K562 (cell line): ENCODE results near the gene TMEM126A. TPM values are rescaled to one million over a fixed set of nuclear protein-coding genes. Genes with fewer than 3 reads are reported as not detected.

Experiments
- BACH1 ChIP-seq: fragments of 200-800 bp; sonication (Bioruptor generic); IDR thresholded peaks from 2 replicates; pipeline ENCODE4 v1.6.1; 2016; ENCODE audit warnings: missing genetic modification characterization, missing compliant biosample characterization
- CREB3 ChIP-seq: fragments of 450-650 bp; conservative IDR thresholded peaks from 2 replicates; pipeline ENCODE4 v1.6.1; 2016; ENCODE audit warnings: missing genetic modification characterization, low read depth, mild to moderate bottlenecking, missing compliant biosample characterization, moderate library complexity
- DACH1 ChIP-seq: fragments of 450-650 bp; IDR thresholded peaks from 2 replicates; pipeline ENCODE4 v1.6.1; 2018; ENCODE audit not compliant: partially characterized antibody
- DNMT1 ChIP-seq: fragments of 450-650 bp; IDR thresholded peaks from 2 replicates; pipeline ENCODE4 v1.6.1; 2016; ENCODE audit warnings: antibody characterized with exemption, mild to moderate bottlenecking
- E2F3 ChIP-seq: fragments of 250-450 bp; sonication (Bioruptor Pico); IDR thresholded peaks from 2 replicates; pipeline ENCODE4 v1.4.0; 2020; ENCODE audit warnings: mild to moderate bottlenecking
- EHMT2 ChIP-seq: fragments of 450-650 bp; IDR thresholded peaks from 2 replicates; pipeline ENCODE4 v1.6.1; 2018; ENCODE audit warnings: antibody characterized with exemption
- GATA2 ChIP-seq: sonication (generic); formaldehyde crosslinking; IDR thresholded peaks from 2 replicates; pipeline ENCODE4 v1.4.0; 2020; ENCODE audit warnings: mild to moderate bottlenecking, missing genetic modification reagents
- MAZ ChIP-seq, 2 experiments: fragments of 450-650 bp in 1 of 2; sonication (generic) in 1 of 2; formaldehyde crosslinking; IDR thresholded peaks in 1 of 2; conservative IDR thresholded peaks in 1 of 2; 2 replicates each; pipeline versions ENCODE4 v1.4.0 to v1.5.0; 2020; ENCODE audit warnings: mild to moderate bottlenecking in 1 of 2, missing genetic modification reagents in 1 of 2
- MLLT1 ChIP-seq, 2 experiments: fragments of 450-650 bp; IDR thresholded peaks; 2 replicates each; pipeline ENCODE4 v1.6.1; 2016
- PHF8 ChIP-seq: fragments of 200-600 bp; sonication (generic); IDR thresholded peaks from 2 replicates; pipeline ENCODE4 v1.6.1; 2012; ENCODE audit warnings: mixed run types, mild to moderate bottlenecking, inconsistent platforms, low read length, moderate library complexity, borderline replicate concordance
- POLR2AphosphoS5 ChIP-seq: IDR thresholded peaks from 2 replicates; pipeline ENCODE4 v1.6.1; 2011; ENCODE audit warnings: mild to moderate bottlenecking, low read depth, low read length, moderate library complexity; ENCODE audit not compliant: control insufficient read depth, insufficient read depth
- PURB ChIP-seq: sonication (generic); formaldehyde crosslinking; IDR thresholded peaks from 2 replicates; pipeline ENCODE4 v1.9.0; 2021; ENCODE audit warnings: low read depth, mild to moderate bottlenecking, missing genetic modification reagents
- SMARCA5 ChIP-seq: fragments of 450-650 bp; IDR thresholded peaks from 2 replicates; pipeline ENCODE4 v1.6.1; 2016
- TOE1 ChIP-seq, 2 experiments: fragments of 450-650 bp in 1 of 2; sonication (generic) in 1 of 2; formaldehyde crosslinking in 1 of 2; IDR thresholded peaks; 2 replicates each; pipeline versions ENCODE4 v1.7.1 to v1.8.0; 2016 to 2022; ENCODE audit warnings: borderline replicate concordance in 2 of 2, mild to moderate bottlenecking in 2 of 2, antibody characterized with exemption in 1 of 2, inconsistent platforms in 1 of 2, low read depth in 1 of 2, missing genetic modification reagents in 1 of 2, moderate library complexity in 1 of 2
- ZC3H11A ChIP-seq: IDR thresholded peaks from 2 replicates; pipeline ENCODE4 v1.6.1; 2012; ENCODE audit warnings: low read depth, low read length, improper control_type of control experiment
- ZNF143 ChIP-seq: sonication (generic); formaldehyde crosslinking; IDR thresholded peaks from 2 replicates; pipeline ENCODE4 v1.9.0; 2022; ENCODE audit warnings: mild to moderate bottlenecking, missing genetic modification reagents
- ZNF224 ChIP-seq: sonication (generic); formaldehyde crosslinking; IDR thresholded peaks from 2 replicates; pipeline ENCODE4 v1.8.0; 2022; ENCODE audit warnings: mild to moderate bottlenecking, missing genetic modification reagents
- ZNF263 ChIP-seq: sonication (generic); formaldehyde crosslinking; IDR thresholded peaks from 2 replicates; pipeline ENCODE4 v1.8.0; 2022; ENCODE audit warnings: mild to moderate bottlenecking, missing genetic modification reagents, borderline replicate concordance
- ZNF584 ChIP-seq: fragments of 200-800 bp; sonication (Bioruptor generic); IDR thresholded peaks from 2 replicates; pipeline ENCODE4 v1.6.1; 2016; ENCODE audit warnings: low read depth, mild to moderate bottlenecking, missing genetic modification characterization, missing compliant biosample characterization
- polyA plus RNA-seq, 8 experiments: library from polyadenylated mRNA; depleted of rRNA in 4 of 8; stranded (reverse) in 5 of 8; unstranded in 3 of 8; fragments of >200 nt; fragmentation: Nextera tagmentation in 2 of 8; fragmentation: Illumina TruSeq in 1 of 8; extraction: Ambion mirVana in 2 of 8; extraction: Trizol in 1 of 8; gene quantifications; 2 replicates each; pipeline versions ENCODE4 v1.2.1 to v1.2.3, GENCODE V29; 2011 to 2014; ENCODE audit warnings: inconsistent platforms in 1 of 8, missing spikeins in 1 of 8
- total RNA-seq, 7 experiments: library from RNA; depleted of rRNA in 6 of 7; stranded (reverse); fragments of >200 nt in 6 of 7; fragmentation: Illumina TruSeq in 2 of 7; extraction: Trizol in 2 of 7; gene quantifications; 2 replicates each; pipeline versions ENCODE4 v1.2.1 to v1.2.3, GENCODE V29; 2011 to 2021; ENCODE audit warnings: low replicate concordance in 1 of 7
- TF ChIP-seq, protein P1 (sequence below): sonication (generic); formaldehyde crosslinking; IDR thresholded peaks from 2 replicates; pipeline ENCODE4 v1.8.1; 2023; ENCODE audit warnings: mild to moderate bottlenecking, missing genetic modification reagents
- TF ChIP-seq, protein P2 (sequence below): fragments of 250-450 bp; sonication (Bioruptor Pico); IDR thresholded peaks from 2 replicates; pipeline ENCODE4 v1.5.0; 2020; ENCODE audit warnings: mild to moderate bottlenecking

The TMEM126A gene
- total and polyA plus RNA-seq, 9 of the 15 experiments (the other 6 are each of a cell fraction or from before 2014, with no cell fraction given): 19.3 to 154 (median 56.3) TPM

DNA sequence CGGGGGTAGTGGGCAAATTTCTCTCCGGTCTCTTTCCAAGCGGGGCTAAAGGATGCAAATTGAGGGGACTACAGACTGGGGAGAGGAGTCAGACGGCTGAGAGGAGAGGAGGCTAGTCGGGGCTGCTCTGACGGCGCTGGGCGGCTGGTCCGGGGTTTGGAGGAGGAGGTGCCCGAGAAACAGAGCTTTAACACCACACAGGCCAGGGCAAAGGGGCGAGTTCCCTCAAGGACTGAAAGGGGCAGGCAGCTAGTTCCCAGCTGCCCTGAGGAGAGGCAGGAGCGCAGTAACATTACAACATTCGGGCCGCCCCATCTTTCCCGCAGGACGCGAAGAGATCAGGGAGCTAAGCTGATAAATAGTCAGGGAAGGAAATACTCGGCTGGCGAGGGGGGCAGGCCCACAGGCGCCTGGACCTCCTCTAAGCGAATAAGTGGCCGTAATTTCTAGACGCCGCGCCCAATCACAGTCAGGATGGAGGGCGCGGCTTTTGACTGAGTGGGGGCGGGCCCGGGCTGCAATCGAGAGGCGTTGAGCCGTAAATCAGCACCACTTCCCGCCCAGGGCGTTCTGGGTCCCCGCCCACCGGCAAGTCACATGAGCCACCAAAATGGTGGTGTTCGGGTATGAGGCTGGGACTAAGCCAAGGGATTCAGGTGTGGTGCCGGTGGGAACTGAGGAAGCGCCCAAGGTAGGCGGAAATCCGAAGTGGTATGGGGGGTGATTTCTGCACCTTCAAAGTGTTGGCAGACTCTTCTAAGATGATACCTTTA is 19.6 kb upstream of the TMEM126A start, which contains the start of gene TMEM126B (continued):
- TF ChIP-seq CREB3 (tag) (no peak), ZNF224 (CRISPR knock-in tag) (no peak), GATA2 (no peak), SMARCA5 (no peak), MLLT1 (IDR thresholded peaks at IDR 0.05) (no peak), BACH1 (tag) (no peak), TOE1 (IDR thresholded peaks at IDR 0.05; ENCODE audit: borderline replicate concordance) (peak; percentile 87; the same call in 1 of the 2 replicates), TOE1 (CRISPR knock-in tag; IDR thresholded peaks at IDR 0.05; ENCODE audit: borderline replicate concordance, low read depth) (no peak), DNMT1 (no peak), POLR2AphosphoS5 (peak; percentile 90), PHF8 (peak; percentile 88), E2F3 (no peak), ZNF143 (CRISPR knock-in tag) (peak; percentile 84), DACH1 (no peak), PURB (CRISPR knock-in tag) (no peak), ZNF584 (no peak), MAZ (CRISPR knock-in tag; conservative IDR thresholded peaks at IDR 0.05 in 1 of 2, IDR thresholded peaks at IDR 0.05 in 1 of 2) (peak; percentile 97 to 100), ZNF263 (CRISPR knock-in tag) (no peak; the same call in 1 of the 2 replicates), EHMT2 (peak; percentile 47; the same call in 1 of the 2 replicates), ZC3H11A (no peak)
- TF ChIP-seq, protein P1, sequence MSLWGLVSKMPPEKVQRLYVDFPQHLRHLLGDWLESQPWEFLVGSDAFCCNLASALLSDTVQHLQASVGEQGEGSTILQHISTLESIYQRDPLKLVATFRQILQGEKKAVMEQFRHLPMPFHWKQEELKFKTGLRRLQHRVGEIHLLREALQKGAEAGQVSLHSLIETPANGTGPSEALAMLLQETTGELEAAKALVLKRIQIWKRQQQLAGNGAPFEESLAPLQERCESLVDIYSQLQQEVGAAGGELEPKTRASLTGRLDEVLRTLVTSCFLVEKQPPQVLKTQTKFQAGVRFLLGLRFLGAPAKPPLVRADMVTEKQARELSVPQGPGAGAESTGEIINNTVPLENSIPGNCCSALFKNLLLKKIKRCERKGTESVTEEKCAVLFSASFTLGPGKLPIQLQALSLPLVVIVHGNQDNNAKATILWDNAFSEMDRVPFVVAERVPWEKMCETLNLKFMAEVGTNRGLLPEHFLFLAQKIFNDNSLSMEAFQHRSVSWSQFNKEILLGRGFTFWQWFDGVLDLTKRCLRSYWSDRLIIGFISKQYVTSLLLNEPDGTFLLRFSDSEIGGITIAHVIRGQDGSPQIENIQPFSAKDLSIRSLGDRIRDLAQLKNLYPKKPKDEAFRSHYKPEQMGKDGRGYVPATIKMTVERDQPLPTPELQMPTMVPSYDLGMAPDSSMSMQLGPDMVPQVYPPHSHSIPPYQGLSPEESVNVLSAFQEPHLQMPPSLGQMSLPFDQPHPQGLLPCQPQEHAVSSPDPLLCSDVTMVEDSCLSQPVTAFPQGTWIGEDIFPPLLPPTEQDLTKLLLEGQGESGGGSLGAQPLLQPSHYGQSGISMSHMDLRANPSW (CRISPR knock-in tag): no peak
- TF ChIP-seq, protein P2, sequence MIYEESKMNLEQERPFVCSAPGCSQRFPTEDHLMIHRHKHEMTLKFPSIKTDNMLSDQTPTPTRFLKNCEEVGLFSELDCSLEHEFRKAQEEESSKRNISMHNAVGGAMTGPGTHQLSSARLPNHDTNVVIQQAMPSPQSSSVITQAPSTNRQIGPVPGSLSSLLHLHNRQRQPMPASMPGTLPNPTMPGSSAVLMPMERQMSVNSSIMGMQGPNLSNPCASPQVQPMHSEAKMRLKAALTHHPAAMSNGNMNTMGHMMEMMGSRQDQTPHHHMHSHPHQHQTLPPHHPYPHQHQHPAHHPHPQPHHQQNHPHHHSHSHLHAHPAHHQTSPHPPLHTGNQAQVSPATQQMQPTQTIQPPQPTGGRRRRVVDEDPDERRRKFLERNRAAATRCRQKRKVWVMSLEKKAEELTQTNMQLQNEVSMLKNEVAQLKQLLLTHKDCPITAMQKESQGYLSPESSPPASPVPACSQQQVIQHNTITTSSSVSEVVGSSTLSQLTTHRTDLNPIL (CRISPR knock-in tag): no peak
